ENCODE data around the gene MYO1E. TPM values are rescaled to one million over a fixed set of nuclear protein-coding genes. Genes with fewer than 3 reads are reported as not detected.
"Not testable (repeated sequence)": the region's sequence is repeated elsewhere in the genome, so short reads cannot be mapped to it uniquely, and the experiment has no call there.

Gene MYO1E
- polyA plus RNA-seq, 1 donor from 2014 or later, result 0.38 TPM

- Histone ChIP-seq H3K4me3 (ENCODE audit: low read length) (no peak overlapping the region), H3K9me3 (ENCODE audit: low read length) (no peaks in the 10 kb centered on the region), H3K36me3 (ENCODE audit: insufficient read depth, low read length) (no peaks in the 10 kb centered on the region), H4K20me1 (ENCODE audit: insufficient read depth) (no peaks in the 10 kb centered on the region), H3F3A (ENCODE audit: insufficient read depth, low read length, poor library complexity, severe bottlenecking) (no peaks in the 10 kb centered on the region), H2AFZ (ENCODE audit: low read depth, low read length) (no peak overlapping the region), H3K79me2 (replicated peaks; ENCODE audit: insufficient read depth, low read length) (no peaks in the 10 kb centered on the region), H3K27me3 (ENCODE audit: insufficient read depth, low read depth, low read length) (no peaks in the 10 kb centered on the region), H3K9me2 (ENCODE audit: insufficient read depth, low read length) (no peaks in the 10 kb centered on the region), H3K4me2 (ENCODE audit: low read length) (no peak overlapping the region), H3K9ac (ENCODE audit: low read length) (no peak overlapping the region), H3K27ac (ENCODE audit: low read length) (no peak overlapping the region)
- no peak for TF ChIP-seq RAD21 (conservative IDR thresholded peaks at IDR 0.05)
- TF ChIP-seq EP300 (conservative IDR thresholded peaks at IDR 0.05; ENCODE audit: poor library complexity, severe bottlenecking), result no peak
- no peak for TF ChIP-seq REST (IDR thresholded peaks at IDR 0.05; ENCODE audit: borderline replicate concordance)
- TF ChIP-seq MXI1 (conservative IDR thresholded peaks at IDR 0.05; ENCODE audit: poor library complexity, severe bottlenecking), result no peak
- TF ChIP-seq SMC3 (conservative IDR thresholded peaks at IDR 0.05; ENCODE audit: poor library complexity), result no peak
- TF ChIP-seq POLR2AphosphoS5 (IDR thresholded peaks at IDR 0.05), result no peak
- TF ChIP-seq CTCF (IDR thresholded peaks at IDR 0.05; ENCODE audit: poor library complexity, severe bottlenecking), result no peak
- TF ChIP-seq TAF1 (IDR thresholded peaks at IDR 0.05; ENCODE audit: low read depth), result no peak
- no peak for TF ChIP-seq EZH2 (IDR thresholded peaks at IDR 0.05; ENCODE audit: borderline replicate concordance, insufficient read depth, low read length, poor library complexity, severe bottlenecking)
These were observed 29.3 kb upstream of the MYO1E start for GRCh38 chr15:59401824-59402569.

GRCh38 chr15:59401051-59401823 is 28.6 kb upstream of the MYO1E start:
- H2AFZ ChIP-seq (ENCODE audit: low read depth, low read length); H3K27me3 ChIP-seq (ENCODE audit: insufficient read depth, low read depth, low read length); H3K4me2 ChIP-seq (ENCODE audit: low read length); H4K20me1 ChIP-seq (ENCODE audit: insufficient read depth); H3K36me3 ChIP-seq (ENCODE audit: insufficient read depth, low read length); H3K27ac ChIP-seq (ENCODE audit: low read length); H3K9ac ChIP-seq (ENCODE audit: low read length); H3K9me3 ChIP-seq (ENCODE audit: low read length); H3K79me2 ChIP-seq (replicated peaks; ENCODE audit: insufficient read depth, low read length); H3K4me3 ChIP-seq (ENCODE audit: low read length); H3F3A ChIP-seq (ENCODE audit: insufficient read depth, low read length, poor library complexity, severe bottlenecking); H3K9me2 ChIP-seq (ENCODE audit: insufficient read depth, low read length): not testable (repeated sequence)
